ENCODE results near the gene CHRM4. TPM values are rescaled to one million over a fixed set of nuclear protein-coding genes. Genes with fewer than 3 reads are reported as not detected.
A peak's percentile ranks its signal among the peaks of the same experiment; 100 is the strongest.

The CHRM4 gene
- 0.13 TPM for polyA plus RNA-seq (2013, experiment 1 of 2; ENCODE audit: insufficient read length)
- not detected for polyA plus RNA-seq (2013, experiment 2 of 2; ENCODE audit: insufficient read length)

GRCh38 chr11:46391578-46392420 is at the start of gene CHRM4:
CHRM4 (minus strand) TSS chr11:46391776; CDS start chr11:46386557, 5,219 bp downstream.
- DNase-seq, result peak; percentile 47

- no peak for DNase-seq
Observed at GRCh38 chr11:46438211-46438610, 46.6 kb upstream of the CHRM4 start.

- no peak for DNase-seq
Observed at GRCh38 chr11:46437122-46437689, 45.6 kb upstream of the CHRM4 start.

GRCh38 chr11:46436113-46436512 is 44.5 kb upstream of the CHRM4 start:
- DNase-seq, result no peak

GRCh38 chr11:46435679-46436078 is 44.1 kb upstream of the CHRM4 start:
- no peak for DNase-seq

- DNase-seq, result no peak
Observed at GRCh38 chr11:46431211-46431610, 39.6 kb upstream of the CHRM4 start.

DNA sequence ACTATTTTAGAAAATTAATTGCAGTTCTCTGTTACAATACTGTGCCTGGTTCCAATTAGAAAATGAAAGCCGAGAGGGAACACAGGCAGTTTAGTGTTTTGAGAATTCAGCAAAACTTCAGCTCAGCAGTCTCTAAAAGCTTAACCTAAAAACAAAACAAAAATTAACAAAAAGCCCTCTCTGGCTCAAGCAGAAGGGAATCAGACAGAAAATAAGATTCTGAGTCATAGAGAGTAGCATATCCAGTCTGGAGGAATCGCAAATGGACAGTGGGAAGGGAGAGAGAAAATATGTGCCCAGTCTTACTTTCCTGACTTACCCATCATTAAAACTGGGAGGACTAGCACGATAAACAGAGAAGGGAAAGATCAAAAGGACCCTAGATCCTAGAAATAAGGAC is 38.1 kb upstream of the CHRM4 start:
- DNase-seq, result peak; percentile 13

DNA sequence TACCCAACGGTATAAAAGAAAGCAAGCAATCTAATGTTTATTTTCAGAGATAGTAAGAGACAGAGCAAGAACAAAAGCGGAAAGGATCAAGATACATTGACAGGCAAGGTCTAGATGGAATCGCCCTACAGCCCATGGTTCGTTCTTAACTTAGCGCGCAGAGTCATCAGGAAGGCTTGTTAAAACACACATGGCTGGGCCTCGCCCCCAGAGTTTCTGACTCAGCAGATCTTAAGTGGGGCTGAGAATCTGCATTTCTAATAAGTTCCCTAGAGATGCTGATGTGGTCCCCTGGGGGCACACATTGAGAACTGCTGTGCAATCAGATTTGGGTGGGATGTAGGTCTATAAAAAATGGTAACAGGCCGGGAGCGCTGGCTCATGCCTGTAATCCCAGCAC is 35.8 kb upstream of the CHRM4 start:
- DNase-seq, result no peak

DNA sequence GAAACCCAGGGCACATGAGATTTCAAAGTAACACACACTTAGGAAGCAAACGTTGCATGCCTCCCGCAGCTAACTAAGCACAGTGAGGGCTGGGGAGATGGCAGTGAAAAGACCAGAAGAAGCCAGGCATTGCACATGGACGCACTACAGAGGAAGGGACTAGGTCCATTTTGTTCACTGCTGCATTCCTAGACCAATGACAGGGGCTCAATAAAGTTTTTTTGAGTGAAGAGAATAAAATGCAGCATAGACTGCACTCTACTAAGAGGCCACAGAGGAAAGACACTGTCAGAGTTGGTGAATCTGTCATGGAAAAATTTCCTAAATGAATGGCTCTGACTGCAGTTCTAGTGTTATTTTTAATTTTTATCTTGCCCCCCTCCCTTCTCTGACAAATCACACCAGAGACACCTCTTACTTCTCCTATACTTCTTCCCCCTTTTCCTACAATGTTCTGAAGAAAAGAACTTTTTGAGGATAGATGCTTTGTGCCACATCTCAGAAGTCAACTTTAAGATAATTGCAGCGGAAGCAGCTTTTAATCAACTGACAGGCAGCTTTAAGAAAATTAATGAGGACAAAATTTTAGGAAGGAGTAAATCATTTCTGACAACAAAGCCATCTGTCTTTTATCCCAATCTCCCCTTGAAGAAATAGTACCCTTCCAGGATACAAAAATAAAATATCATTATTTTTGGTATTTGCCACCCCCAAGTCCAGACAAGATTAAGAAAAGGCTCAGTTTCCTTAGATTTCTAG is 34.8 kb upstream of the CHRM4 start:
- no peak for DNase-seq

DNA sequence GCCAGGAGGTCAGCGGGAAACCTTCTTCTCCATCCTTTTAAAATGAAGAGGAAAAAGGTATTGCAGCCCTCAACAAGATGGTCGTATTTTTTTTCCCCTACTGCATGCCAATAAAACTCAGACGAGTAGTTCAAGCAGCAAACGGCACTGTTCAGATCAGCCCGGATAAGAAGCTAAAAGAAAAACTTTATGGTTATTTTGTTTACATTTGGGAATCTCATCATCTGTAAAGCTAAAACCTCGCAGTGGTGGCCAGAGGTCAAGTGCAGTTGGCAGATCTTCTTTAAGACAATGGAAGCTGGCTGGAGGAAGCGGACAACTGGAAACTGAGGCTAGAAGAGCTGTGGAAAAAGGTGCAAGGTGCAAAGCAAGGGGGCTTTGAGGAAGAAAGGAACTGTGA is 31.0 kb upstream of the CHRM4 start:
- DNase-seq, result no peak

GRCh38 chr11:46421257-46421880 is 29.8 kb upstream of the CHRM4 start:
- no peak for DNase-seq

DNA sequence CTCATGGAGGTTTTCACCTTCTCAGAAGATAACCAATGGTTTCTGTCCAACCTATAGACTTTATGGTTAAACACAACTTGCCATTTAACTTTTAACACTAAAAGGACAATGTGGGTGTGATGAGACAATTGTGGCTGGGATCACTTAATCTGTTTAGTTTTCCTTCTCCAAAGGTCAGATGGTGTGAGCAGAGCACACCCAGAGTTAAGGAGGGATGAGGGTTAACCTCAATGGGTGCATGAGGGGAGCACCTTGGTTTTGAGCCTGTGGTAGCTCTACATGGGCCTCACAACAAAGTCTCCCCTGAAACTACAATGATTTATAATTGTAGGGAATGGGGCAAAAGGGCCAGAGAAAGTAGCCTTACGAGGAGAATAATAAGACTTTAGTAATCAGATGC is 28.9 kb upstream of the CHRM4 start:
- no peak for DNase-seq

DNA sequence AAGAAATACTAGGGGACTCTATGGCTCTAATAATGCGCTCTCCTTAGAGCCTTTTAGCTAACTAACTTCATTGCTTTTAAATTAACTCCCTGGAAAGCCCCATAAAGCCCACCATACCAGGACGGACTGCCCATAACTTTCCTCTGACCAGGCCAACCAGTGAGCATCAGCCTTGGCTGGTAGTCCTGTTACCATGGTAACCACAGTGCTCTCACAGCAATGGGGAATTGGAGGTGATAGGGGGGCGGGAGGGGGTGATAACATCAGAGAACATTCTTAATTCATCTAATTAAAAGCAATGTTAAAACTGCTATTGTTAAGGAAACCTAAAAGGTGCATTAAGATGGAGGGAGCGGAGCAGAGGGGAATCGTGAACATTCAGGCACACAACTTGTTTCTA is 27.2 kb upstream of the CHRM4 start:
- DNase-seq, result no peak

DNA sequence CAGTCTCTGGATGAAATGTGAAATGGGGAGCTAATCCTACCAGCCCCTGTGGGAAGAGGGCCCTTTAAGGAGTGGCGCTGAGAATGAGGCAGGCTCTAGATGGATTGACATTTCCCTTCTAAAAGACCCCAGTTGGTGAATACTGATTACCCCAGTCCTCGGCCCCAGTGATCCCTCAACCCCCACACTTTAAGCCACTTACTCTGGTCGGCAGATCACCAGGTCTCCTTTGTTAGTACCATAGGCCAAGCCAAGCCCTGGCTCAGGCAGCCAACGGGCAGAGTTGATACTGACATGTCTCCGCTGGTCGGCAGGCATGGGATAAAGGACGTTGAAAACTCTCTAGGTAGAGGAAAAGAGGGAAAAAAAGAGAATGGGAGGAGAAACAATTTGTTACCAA is 26.1 kb upstream of the CHRM4 start:
- DNase-seq, result no peak

DNA sequence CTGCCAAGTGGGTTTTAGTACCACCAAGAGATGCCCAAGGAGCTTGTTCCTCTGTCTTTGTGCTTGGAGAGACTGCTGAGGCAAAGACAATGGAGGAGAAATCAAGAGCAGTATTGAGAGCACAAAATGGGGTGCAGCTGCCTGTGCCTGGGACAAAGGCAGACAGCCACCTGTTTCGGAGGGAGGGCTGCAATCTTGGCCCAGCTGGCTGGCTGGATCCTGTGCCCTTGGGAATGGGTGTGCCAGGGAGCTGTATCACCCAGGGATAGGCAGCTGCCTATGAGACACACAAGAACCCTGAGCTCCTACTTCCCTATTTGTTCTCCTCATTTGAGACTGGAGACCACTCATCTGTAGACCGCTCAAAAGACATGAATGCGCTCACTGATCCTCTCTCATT is 23.3 kb upstream of the CHRM4 start:
- no peak for DNase-seq

DNA sequence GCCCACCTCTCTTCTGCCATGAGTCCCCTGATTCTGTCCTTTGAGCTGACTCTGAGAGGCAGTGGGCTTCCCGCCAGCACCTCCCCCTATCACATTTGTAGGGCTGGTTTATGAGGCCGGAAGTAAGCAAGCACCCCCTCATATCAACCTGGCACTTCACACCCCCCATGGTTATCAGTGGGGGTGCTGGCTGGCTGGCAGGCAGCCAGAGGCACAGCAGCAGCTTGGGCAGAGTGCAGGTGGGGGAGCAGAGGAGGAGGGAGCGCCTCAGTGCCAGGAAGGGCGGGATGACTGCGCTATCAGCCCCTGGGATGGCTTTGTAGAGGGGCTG is 22.9 kb upstream of the CHRM4 start:
- DNase-seq, result no peak

DNA sequence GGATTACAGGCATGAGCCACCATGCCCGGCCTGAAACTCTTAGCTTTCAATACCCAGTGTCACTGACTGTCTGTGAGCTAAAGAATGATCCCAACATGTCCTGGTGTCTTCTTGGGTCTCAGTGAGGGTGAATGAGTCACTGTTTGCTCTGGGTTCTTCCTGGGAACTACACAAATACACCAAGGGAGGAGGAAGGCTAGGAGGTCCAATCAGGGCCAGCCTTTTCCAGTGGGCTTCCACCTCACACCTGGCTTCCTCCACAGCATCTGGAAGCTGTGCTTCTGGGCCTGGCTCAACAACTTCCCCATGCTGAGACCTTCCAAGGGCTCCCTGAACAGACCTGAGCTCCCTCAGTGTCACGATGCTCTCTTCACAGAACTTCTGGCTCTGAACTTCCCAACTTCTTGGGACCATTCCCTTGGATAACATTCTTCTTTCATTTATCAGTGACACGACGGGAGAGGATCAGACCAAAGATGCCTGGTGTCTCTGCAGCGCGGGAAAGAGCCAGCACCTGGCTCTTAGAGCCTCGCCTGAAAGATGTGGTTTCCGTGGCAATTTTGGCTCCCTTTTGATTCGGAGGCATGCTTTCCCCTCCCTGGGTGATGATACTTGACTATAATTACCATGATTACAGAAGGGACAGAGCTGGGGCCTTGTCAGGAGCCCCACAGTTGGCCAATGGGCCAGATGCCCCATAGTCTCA is 22.3 kb upstream of the CHRM4 start:
- peak; percentile 29 for DNase-seq

DNA sequence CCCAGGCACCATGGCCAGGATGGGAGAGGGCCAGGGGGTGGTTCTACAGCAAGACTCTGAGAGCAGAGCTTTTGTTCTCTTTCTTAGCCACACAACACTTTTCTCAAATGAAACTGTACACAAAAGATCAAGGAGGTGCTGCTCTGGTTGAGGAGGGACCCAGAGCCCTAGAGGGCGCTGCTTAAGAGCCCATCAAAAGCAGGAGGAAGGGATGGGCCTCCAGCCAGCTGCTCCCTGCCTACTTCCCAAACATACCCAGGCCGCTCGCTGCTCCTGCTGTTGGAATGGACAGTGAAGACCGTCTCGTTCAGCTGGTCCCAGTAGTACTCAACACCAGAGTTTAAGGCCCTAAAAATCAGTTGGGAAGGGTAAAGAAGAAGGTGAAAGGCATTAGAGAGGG is 18.4 kb upstream of the CHRM4 start:
- DNase-seq, result no peak

- no peak for DNase-seq
Observed at GRCh38 chr11:46408407-46408986, 16.9 kb upstream of the CHRM4 start.

GRCh38 chr11:46407635-46408034 is 16.1 kb upstream of the CHRM4 start:
- no peak for DNase-seq

DNA sequence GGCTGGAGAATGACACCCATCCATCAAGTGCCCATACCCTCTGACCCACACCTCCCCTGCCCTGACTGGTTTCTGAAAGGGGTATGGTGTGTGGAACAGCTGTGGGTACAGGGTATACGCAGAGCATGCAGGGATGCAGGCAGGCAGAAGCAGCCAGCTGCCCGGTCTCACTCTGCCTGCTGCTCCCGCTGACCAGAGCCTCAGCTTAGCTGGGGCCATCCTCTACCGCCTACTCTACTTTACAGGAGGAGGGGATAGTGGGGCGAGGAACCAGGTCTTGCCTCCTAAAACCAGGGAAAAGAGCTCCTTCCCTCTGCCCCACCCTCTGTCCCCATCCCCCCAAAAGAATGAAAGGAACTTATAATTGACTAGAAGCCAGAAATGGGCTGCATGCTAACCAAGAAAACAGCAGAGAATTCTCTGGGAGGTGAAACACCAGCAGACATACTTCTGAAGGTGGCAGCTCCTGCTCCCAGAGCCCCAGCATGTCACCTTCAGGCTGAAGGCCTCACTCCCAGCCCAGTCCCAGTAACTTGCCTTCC is 13.0 kb upstream of the CHRM4 start:
- no peak for DNase-seq
